MCF 10A (cell line): ENCODE data around the gene POU2F2. TPM values are rescaled to one million over a fixed set of nuclear protein-coding genes. Genes with fewer than 3 reads are reported as not detected.

ENCODE experiments used
- BruUV-seq: library from RNA; stranded (reverse); fragments of 400-500 nt; replicated peaks from 2 replicates; lab custom pipeline; 2021; lab: Mats Ljungman, UMichigan
- CTCF ChIA-PET: fragments of 300-600 bp; sonication (Branson Sonifier 250); formaldehyde crosslinking; extraction: SDS; loops from one replicate; lab custom pipeline; 2021; ENCODE audit warnings: antibody characterized with exemption, inconsistent platforms; lab: Yijun Ruan, JAX
- POLR2A ChIA-PET: fragments of 300-600, 350-650 bp; sonication (Branson Sonifier 250); formaldehyde crosslinking; extraction: SDS; loops from one replicate; lab custom pipeline; 2020; ENCODE audit warnings: antibody characterized with exemption, inconsistent platforms; lab: Yijun Ruan, JAX
- DNase-seq: peaks from one replicate; pipeline ENCODE4 v3.0.0-alpha.2; 2018; ENCODE audit not compliant: unreplicated experiment
- H3K27ac Mint-ChIP-seq: one replicate; pipeline ENCODE4 v1.8.0; 2022; ENCODE audit warnings: mild to moderate bottlenecking, low read depth, mixed read lengths; ENCODE audit not compliant: unreplicated experiment
- H3K27me3 Mint-ChIP-seq: one replicate; pipeline ENCODE4 v1.8.0; 2022; ENCODE audit warnings: mixed read lengths; ENCODE audit not compliant: insufficient read depth, unreplicated experiment
- H3K36me3 Mint-ChIP-seq: one replicate; pipeline ENCODE4 v1.8.0; 2022; ENCODE audit warnings: mild to moderate bottlenecking, moderate library complexity, mixed read lengths; ENCODE audit not compliant: insufficient read depth, unreplicated experiment
- H3K4me1 Mint-ChIP-seq: one replicate; pipeline ENCODE4 v1.8.0; 2022; ENCODE audit warnings: mixed read lengths; ENCODE audit not compliant: insufficient read depth, unreplicated experiment
- H3K4me3 Mint-ChIP-seq: one replicate; pipeline ENCODE4 v1.8.0; 2022; ENCODE audit warnings: mild to moderate bottlenecking, moderate library complexity, mixed read lengths; ENCODE audit not compliant: unreplicated experiment
- H3K9me3 Mint-ChIP-seq: one replicate; pipeline ENCODE4 v1.8.0; 2022; ENCODE audit warnings: mixed read lengths; ENCODE audit not compliant: unreplicated experiment
- intact Hi-C: fragments of 100-400 bp; cut with micrococcal nuclease; formaldehyde crosslinking; loops from 2 replicates; pipeline ENCODE4 v1.14.1; 2022
- total RNA-seq: library from RNA; stranded (reverse); gene quantifications from 2 replicates; pipeline ENCODE4 v1.2.3, GENCODE V29; 2022
- TF ChIP-seq, protein P1 (sequence below): fragments of 200-600 bp; IDR thresholded peaks from one replicate; pipeline ENCODE4 v1.8.0; 2022; ENCODE audit warnings: antibody characterized with exemption, mild to moderate bottlenecking; ENCODE audit not compliant: unreplicated experiment

The POU2F2 gene
- total RNA-seq, 1 experiment from 2014 or later, result 0.70 TPM

DNA sequence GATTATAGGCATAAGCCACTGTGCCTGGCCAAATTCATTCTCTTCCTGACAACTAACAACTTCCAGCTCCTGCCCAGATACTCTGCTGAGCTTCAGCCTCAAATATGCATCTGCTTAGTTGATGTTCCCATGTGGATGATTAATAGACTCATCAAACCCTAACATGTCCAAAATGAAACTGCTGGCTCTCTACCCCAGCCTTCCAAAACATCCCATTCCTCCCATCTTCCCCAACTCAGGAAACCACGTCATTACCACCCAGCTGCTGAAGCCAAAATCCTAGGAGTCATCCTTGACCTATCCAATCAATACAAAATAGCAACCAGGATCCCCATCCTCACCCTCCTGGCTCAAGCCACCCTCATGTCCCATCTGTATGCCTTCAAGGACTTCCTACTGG lies 20.9 kb downstream of the POU2F2 start:
- BruUV-seq, result TSS peak; percentile 31
- POLR2A ChIA-PET, result interaction anchor here (0.5 to 0.9 kb wide), 3 partner anchors 8 to 60 kb away, joined by 3 to 4 read pairs (median 3); no protein-coding TSS in a partner anchor
- peak; percentile 48 for DNase-seq
- CTCF ChIA-PET, result interaction anchor here (0.6 to 4.5 kb wide), 12 partner anchors 9 to 329 kb away, joined by 3 to 35 read pairs (median 4); partner anchors contain the start of genes DEDD2 and POU2F2
- Mint-ChIP-seq H3K36me3 (no peaks in the 10 kb centered on the region), H3K4me3 (no peak overlapping the region), H3K4me1 (peaks cover 33% of the 10 kb centered on the region), H3K27ac (peak overlapping the region; percentile 41), H3K9me3 (peaks cover 7% of the 10 kb centered on the region), H3K27me3 (peaks cover 7% of the 10 kb centered on the region)
- TF ChIP-seq, protein P1, sequence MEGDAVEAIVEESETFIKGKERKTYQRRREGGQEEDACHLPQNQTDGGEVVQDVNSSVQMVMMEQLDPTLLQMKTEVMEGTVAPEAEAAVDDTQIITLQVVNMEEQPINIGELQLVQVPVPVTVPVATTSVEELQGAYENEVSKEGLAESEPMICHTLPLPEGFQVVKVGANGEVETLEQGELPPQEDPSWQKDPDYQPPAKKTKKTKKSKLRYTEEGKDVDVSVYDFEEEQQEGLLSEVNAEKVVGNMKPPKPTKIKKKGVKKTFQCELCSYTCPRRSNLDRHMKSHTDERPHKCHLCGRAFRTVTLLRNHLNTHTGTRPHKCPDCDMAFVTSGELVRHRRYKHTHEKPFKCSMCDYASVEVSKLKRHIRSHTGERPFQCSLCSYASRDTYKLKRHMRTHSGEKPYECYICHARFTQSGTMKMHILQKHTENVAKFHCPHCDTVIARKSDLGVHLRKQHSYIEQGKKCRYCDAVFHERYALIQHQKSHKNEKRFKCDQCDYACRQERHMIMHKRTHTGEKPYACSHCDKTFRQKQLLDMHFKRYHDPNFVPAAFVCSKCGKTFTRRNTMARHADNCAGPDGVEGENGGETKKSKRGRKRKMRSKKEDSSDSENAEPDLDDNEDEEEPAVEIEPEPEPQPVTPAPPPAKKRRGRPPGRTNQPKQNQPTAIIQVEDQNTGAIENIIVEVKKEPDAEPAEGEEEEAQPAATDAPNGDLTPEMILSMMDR, result no peak
- intact Hi-C loops, result no loop called here

- H3K4me1 Mint-ChIP-seq, result peaks cover 33% of the 10 kb centered on the region
- POLR2A ChIA-PET, result interaction anchor here (0.5 to 1.2 kb wide), 3 partner anchors 14 to 59 kb away, joined by 3 to 5 read pairs (median 4); no protein-coding TSS in a partner anchor
- no peak overlapping the region for H3K4me3 Mint-ChIP-seq
- TF ChIP-seq, protein P1, result no peak
- no TSS peak for BruUV-seq
- CTCF ChIA-PET, result interaction anchor here (0.6 to 4.5 kb wide), 15 partner anchors 8 to 330 kb away, joined by 3 to 35 read pairs (median 4); partner anchors contain the start of genes DEDD2 and POU2F2
- H3K27ac Mint-ChIP-seq, result peak overlapping the region; percentile 41
- intact Hi-C loops, result no loop called here
- DNase-seq, result no peak
- H3K27me3 Mint-ChIP-seq, result peaks cover 14% of the 10 kb centered on the region
- H3K36me3 Mint-ChIP-seq, result no peaks in the 10 kb centered on the region
- peaks cover 7% of the 10 kb centered on the region for H3K9me3 Mint-ChIP-seq
Measured at GRCh38 chr19:42110658-42111057, 21.6 kb downstream of the POU2F2 start.

- no peaks in the 10 kb centered on the region for H3K36me3 Mint-ChIP-seq
- TF ChIP-seq, protein P1, result no peak
- ChIA-PET POLR2A (interaction anchor here (1.2 kb wide), 1 partner anchor 15 kb away, joined by 5 read pairs; no protein-coding TSS in a partner anchor), CTCF (interaction anchor here (0.8 to 4.5 kb wide), 20 partner anchors 9 to 324 kb away, joined by 3 to 42 read pairs (median 10); partner anchors contain the start of genes DEDD2 and POU2F2)
- peaks cover 20% of the 10 kb centered on the region for H3K27me3 Mint-ChIP-seq
- intact Hi-C loops, result loop anchor here (10.0 kb wide), 1 partner anchor 215 kb away; the partner anchor contains the start of gene MEGF8
- no TSS peak for BruUV-seq
- DNase-seq, result no peak
- H3K9me3 Mint-ChIP-seq, result peaks cover 7% of the 10 kb centered on the region
- H3K27ac Mint-ChIP-seq, result no peak overlapping the region
- peaks cover 33% of the 10 kb centered on the region for H3K4me1 Mint-ChIP-seq
- H3K4me3 Mint-ChIP-seq, result no peak overlapping the region
Measured at GRCh38 chr19:42109896-42110295, 22.4 kb downstream of the POU2F2 start.
